Transverse colon (tissue), 4 donors: Measurements from ENCODE around the gene UVRAG. TPM values are rescaled to one million over a fixed set of nuclear protein-coding genes. Genes with fewer than 3 reads are reported as not detected.

ENCODE experiments used
- DNase-seq: peaks from one replicate; pipeline ENCODE4 v3.0.0-alpha.2; 2019
- H3K27ac ChIP-seq, 4 donors: fragments of 200-600 bp; sonication (generic); 2 replicates each; pipeline ENCODE4 v1.5.1; 2016 to 2018; ENCODE audit warnings: inconsistent platforms in 4 of 4
- H3K27me3 ChIP-seq: fragments of 200-600 bp; sonication (generic); 2 replicates; pipeline ENCODE4 v1.5.1; 2017; ENCODE audit warnings: inconsistent platforms
- H3K36me3 ChIP-seq, 4 donors: fragments of 200-600 bp; sonication (generic); 2 replicates each; pipeline ENCODE4 v1.5.1; 2017 to 2019; ENCODE audit warnings: inconsistent platforms in 4 of 4
- H3K4me1 ChIP-seq, 4 donors: fragments of 200-600 bp; sonication (generic); 2 replicates each; pipeline ENCODE4 v1.5.1; 2017 to 2020; ENCODE audit warnings: inconsistent platforms in 4 of 4
- H3K4me3 ChIP-seq, 4 donors: fragments of 200-600 bp; sonication (generic); 1 replicate in 1 of 4; 2 replicates in 3 of 4; pipeline versions ENCODE4 v1.5.1 to v1.6.1; 2017 to 2019; ENCODE audit warnings: inconsistent platforms in 4 of 4
- H3K9me3 ChIP-seq, 2 donors: fragments of 200-600 bp; sonication (generic); 2 replicates each; pipeline ENCODE4 v1.5.1; 2017 to 2019; ENCODE audit warnings: inconsistent platforms in 2 of 2
- EP300 ChIP-seq: sonication (generic); formaldehyde crosslinking; IDR thresholded peaks from one replicate; pipeline ENCODE4 v1.6.1; 2017; ENCODE audit warnings: antibody characterized with exemption, low read depth
- POLR2A ChIP-seq: fragments of 450-650 bp; IDR thresholded peaks from one replicate; pipeline ENCODE4 v1.6.1; 2016; ENCODE audit warnings: antibody characterized with exemption, mild to moderate bottlenecking, moderate library complexity
- POLR2AphosphoS5 ChIP-seq, 3 donors: sonication (generic); formaldehyde crosslinking; IDR thresholded peaks; one replicate each; pipeline ENCODE4 v1.6.1; 2016; ENCODE audit warnings: antibody characterized with exemption in 3 of 3
- WGBS, 2 donors: methylation state at CpG; one replicate each; pipeline ENCODE4 v1.1.5; 2018; ENCODE audit warnings: low coverage in 1 of 2; 5-methylcytosine and 5-hydroxymethylcytosine counted together
- in situ Hi-C, 4 donors: fragments of 200-750 bp; cut with MboI; loops; one replicate each; pipeline versions ENCODE4 v1.15.0 to v1.15.1; 2017; ENCODE audit warnings: low sequenced_read_pairs in 3 of 4, low pct_ligation_motif_present in 1 of 4, low pct_unique_long_range_greater_than_20kb in 1 of 4
- intact Hi-C: fragments of 100-400 bp; cut with DNase I; formaldehyde crosslinking; loops from one replicate; pipeline ENCODE4 v1.15.1; 2023; ENCODE audit warnings: low total_unique reads
- total RNA-seq, 4 donors: library from RNA; depleted of rRNA; stranded (reverse); fragments of >200 nt; gene quantifications; one replicate each; pipeline ENCODE4 v1.1.0, GENCODE V29; 2016
- TF ChIP-seq, protein P1 (sequence below), 5 experiments: fragments of 200-600 bp in 3 of 5; fragments of 450-650 bp in 2 of 5; sonication (generic) in 3 of 5; IDR thresholded peaks; 1 replicate in 2 of 5; 2 replicates in 3 of 5; pipeline ENCODE4 v1.5.1; 2016 to 2017; ENCODE audit warnings: antibody characterized with exemption in 5 of 5, inconsistent platforms in 3 of 5, mild to moderate bottlenecking in 2 of 5, moderate library complexity in 1 of 5

UVRAG gene
- total RNA-seq, 4 donors from 2014 or later = 12.7 to 34.6 (median 19.3) TPM

DNA sequence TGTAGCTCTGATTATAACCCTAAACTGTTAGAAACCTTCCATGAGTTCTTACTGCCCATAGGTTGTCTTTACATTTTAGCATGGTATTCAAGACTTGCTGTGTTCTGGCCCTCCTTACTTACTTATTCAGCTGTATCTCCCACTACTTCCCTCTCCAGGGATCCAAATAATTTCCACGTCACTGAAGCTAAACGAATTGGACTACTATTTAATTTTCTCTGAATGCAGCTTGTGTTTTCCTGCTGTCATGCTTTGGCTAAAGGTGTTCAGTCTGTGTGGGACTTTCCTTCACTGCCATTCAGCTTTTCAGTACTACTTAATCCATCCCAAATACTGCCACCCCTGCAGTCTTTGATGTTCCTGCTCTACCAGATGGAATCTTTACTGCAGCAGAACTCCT is 88.3 kb downstream of the UVRAG start:
- intact Hi-C loops (no loop called here), in situ Hi-C loops (no loop called here)
- TF ChIP-seq EP300 (no peak), POLR2A (no peak)
- Histone ChIP-seq H3K4me3 (no peak overlapping the region), H3K27ac (no peak overlapping the region), H3K4me1 (peaks cover 0 to 24% (median 3%) of the 10 kb centered on the region in 4 donors), H3K36me3 (no peaks in the 10 kb centered on the region), H3K9me3 (no peaks in the 10 kb centered on the region), H3K27me3 (no peaks in the 10 kb centered on the region)
- no peak for DNase-seq
- WGBS, 2 donors = 54 to 63% methylated on average over 2 of the region's 2 CpGs

DNA sequence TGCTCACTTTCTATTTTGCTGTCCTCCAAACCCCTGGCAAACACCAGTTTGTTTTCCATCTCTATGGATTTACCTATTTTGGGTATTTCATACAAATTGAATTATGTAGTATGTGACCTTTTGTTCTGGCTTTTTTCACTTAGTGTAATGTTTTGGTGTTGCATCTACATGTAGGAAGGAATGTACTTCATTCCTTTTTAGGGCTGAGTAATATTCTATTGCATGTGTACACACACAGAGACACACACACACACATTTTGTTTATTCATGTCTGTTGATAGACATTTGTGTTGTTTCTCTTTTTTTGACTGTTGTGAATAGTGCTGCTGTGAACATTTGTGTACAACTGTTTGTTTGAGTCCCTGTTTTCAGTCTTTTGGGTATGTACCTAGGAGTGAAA is 90.4 kb downstream of the UVRAG start:
- Histone ChIP-seq H3K4me1 (peaks cover 0 to 15% (median 0%) of the 10 kb centered on the region in 4 donors), H3K36me3 (no peaks in the 10 kb centered on the region), H3K27me3 (no peaks in the 10 kb centered on the region), H3K4me3 (no peak overlapping the region), H3K9me3 (no peaks in the 10 kb centered on the region), H3K27ac (no peak overlapping the region)
- no peak for DNase-seq
- intact Hi-C loops (no loop called here), in situ Hi-C loops (no loop called here)
- TF ChIP-seq, protein P1, sequence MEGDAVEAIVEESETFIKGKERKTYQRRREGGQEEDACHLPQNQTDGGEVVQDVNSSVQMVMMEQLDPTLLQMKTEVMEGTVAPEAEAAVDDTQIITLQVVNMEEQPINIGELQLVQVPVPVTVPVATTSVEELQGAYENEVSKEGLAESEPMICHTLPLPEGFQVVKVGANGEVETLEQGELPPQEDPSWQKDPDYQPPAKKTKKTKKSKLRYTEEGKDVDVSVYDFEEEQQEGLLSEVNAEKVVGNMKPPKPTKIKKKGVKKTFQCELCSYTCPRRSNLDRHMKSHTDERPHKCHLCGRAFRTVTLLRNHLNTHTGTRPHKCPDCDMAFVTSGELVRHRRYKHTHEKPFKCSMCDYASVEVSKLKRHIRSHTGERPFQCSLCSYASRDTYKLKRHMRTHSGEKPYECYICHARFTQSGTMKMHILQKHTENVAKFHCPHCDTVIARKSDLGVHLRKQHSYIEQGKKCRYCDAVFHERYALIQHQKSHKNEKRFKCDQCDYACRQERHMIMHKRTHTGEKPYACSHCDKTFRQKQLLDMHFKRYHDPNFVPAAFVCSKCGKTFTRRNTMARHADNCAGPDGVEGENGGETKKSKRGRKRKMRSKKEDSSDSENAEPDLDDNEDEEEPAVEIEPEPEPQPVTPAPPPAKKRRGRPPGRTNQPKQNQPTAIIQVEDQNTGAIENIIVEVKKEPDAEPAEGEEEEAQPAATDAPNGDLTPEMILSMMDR (IDR thresholded peaks at IDR 0.05) = no peak
- TF ChIP-seq EP300 (no peak), POLR2A (no peak), POLR2AphosphoS5 (IDR thresholded peaks at IDR 0.05) (no peak)

DNA sequence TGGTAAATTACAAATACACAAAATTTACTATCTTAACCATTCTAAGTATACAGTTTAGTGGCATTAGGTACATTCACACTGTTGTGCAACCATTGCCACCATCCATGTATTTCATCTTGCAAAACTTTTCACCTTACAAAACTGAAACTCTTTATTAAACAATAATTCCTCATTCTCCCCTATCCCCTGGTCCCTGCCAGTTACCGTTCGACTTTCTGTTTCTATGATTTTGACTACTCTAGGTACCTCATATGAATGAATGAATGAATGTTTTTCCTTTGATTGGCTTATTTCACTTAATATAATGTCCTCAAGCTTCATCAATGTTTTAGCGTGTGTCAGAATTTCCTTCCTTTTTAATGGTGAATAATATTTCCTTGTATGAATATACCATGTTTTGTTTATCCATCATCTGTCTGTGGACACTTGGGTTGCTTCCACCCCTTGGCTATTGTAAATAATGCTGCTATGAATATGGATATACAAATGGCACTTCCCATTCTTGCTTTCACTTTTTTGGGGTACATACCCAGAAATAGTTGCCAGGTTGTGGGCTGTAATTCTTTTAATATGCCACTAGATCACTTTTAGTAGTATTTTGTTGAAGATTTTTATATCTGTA is 93.0 kb downstream of the UVRAG start:
- H3K4me1 ChIP-seq = peaks cover 0 to under 1% (median 0%) of the 10 kb centered on the region in 4 donors
- no peaks in the 10 kb centered on the region for H3K27me3 ChIP-seq
- no peak overlapping the region for H3K27ac ChIP-seq
- in situ Hi-C loops = no loop called here
- 77 to 83% methylated on average over 3 of the region's 3 CpGs for WGBS, 2 donors
- intact Hi-C loops = no loop called here
- DNase-seq = no peak
- no peaks in the 10 kb centered on the region for H3K36me3 ChIP-seq
- no peaks in the 10 kb centered on the region for H3K9me3 ChIP-seq
- H3K4me3 ChIP-seq = no peak overlapping the region
- TF ChIP-seq POLR2A = no peak
- no peak for TF ChIP-seq EP300
- TF ChIP-seq, protein P1 (IDR thresholded peaks at IDR 0.05) = no peak
- no peak for TF ChIP-seq POLR2AphosphoS5 (IDR thresholded peaks at IDR 0.05)

DNA sequence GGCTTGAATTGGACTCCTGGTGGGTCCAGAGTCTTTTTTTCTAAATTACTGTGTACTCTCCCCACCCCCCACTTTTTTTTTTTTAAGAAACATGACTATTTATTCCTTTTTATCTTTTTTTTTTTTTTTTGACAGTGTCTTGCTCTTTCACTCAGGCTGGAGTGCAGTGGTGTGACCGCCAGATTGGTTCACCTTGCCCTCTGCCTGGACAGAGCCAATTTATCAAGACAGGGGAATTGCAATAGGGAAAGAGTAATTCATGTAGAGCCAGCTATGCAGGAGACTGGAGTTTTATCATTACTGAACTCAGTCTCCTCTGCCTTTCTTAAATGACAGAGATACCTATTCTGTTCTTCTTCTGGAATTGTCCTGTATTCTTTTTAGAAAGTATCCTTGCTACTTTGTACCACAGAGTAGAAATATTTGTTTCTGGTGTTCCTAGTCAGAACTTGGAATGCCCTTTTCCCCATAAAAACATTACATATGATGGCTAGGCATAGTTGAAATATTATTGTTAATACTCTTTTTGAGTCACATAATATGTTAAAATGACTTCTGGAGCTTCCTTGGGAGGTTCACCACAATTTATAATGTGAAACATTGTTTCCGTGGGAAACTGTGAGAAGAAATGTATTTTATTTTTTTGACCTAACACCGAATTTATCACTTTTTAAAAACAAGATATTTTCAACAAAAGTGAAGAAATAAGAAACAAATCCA is 95.6 kb downstream of the UVRAG start:
- no peak overlapping the region for H3K4me3 ChIP-seq
- WGBS, 2 donors = 89 to 92% methylated on average over 3 of the region's 3 CpGs
- no peaks in the 10 kb centered on the region for H3K4me1 ChIP-seq
- H3K36me3 ChIP-seq = no peaks in the 10 kb centered on the region
- no peak for DNase-seq
- no peaks in the 10 kb centered on the region for H3K9me3 ChIP-seq
- no peak overlapping the region for H3K27ac ChIP-seq
- in situ Hi-C loops = no loop called here
- no peak for TF ChIP-seq POLR2AphosphoS5 (IDR thresholded peaks at IDR 0.05)
- no peak for TF ChIP-seq POLR2A
- TF ChIP-seq, protein P1 (IDR thresholded peaks at IDR 0.05) = no peak
- TF ChIP-seq EP300 = no peak
- H3K27me3 ChIP-seq = no peaks in the 10 kb centered on the region
- intact Hi-C loops = no loop called here
